GM18873 (cell line): ENCODE data around the gene PTPRM.

Experiments
- ATAC-seq: cut with Tn5 transposase; IDR thresholded peaks from one replicate; pipeline ENCODE4 v1.9.1; 2021; ENCODE audit warnings: mild to moderate bottlenecking, moderate library complexity, moderate number of reproducible peaks; ENCODE audit not compliant: unreplicated experiment, low FRiP score

The PTPRM gene

DNA sequence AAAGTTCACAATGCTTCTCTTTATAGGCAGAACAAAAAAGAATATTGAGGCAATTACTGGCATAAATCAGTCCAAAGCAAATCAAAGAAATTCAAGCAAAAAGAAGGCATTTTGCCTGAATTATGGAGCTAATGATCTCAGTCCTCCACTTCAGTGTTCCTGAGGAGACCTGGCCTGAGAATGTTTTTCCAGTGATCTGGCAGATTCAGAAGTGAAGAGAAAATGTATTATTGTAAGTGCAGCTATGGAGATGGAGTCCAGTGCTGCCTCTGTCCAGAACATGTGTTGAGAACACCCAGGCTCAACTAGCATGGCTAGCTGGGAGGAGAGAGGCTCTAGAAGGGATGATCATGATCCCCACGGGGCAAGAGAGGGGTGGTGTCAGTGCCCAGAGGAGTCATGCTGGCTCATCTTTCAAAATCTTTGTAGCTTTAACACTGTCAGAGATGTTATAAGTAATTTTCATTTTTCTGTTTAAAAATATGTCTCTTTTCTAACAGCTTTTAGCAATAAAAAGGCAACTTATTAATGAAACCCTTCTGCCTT lies 675.1 kb downstream of the PTPRM start:
- ATAC-seq, result no peak

DNA sequence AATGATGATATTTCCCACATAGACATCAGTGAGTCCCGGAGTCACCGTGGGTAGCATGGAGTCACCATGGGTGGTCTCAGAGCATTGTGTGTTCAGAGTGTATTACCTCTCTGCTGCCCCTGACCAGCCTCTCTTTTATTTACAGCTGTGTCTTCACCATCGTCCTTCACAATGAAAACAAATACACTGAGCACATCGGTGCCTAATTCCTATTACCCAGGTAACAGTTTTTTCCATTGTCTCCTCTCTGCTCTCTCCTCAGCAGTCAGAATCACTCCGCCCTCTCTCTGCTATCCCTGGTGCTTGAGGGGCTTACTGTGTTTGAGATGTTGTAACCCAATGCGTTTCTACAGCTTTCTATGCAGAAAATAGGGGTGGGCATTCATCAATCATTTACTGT lies 680.6 kb downstream of the PTPRM start:
- no peak for ATAC-seq

DNA sequence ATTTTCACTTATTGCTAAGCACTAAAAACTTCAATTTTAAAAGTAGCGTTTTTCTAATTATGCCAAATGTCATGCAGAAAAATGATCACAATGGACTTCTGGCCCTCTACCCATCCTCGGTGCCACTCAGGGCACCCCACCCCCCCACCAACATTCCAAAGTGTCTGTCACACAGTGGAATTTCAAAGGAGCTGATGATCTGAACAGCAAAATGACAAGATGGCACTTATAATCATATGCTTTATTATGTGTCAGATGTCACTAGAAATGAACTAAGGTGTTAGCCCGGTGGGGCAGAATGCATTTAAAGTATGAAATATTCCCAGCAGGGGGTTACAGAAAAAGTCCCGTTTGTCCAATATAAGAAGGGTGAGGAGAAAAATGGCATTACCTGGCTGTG lies 681.5 kb downstream of the PTPRM start:
- no peak for ATAC-seq

DNA sequence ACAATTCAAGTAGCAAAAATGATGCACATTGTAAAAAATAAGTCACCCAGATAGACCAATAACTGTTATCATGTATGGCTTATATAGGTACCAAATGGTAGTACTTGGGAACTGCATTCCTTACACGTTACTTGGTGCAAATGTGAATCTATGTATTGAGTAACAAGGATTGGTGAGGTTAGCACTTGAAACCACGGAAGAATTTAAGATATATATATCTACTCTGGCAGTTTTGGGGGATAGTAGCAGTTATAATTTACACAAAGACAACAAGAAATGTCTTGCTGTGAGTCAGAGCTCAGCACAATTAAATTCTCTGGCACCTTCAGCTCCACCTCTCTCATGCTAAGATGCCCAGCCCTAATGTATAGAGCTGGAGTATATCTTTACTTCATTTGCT lies 682.7 kb downstream of the PTPRM start:
- no peak for ATAC-seq

DNA sequence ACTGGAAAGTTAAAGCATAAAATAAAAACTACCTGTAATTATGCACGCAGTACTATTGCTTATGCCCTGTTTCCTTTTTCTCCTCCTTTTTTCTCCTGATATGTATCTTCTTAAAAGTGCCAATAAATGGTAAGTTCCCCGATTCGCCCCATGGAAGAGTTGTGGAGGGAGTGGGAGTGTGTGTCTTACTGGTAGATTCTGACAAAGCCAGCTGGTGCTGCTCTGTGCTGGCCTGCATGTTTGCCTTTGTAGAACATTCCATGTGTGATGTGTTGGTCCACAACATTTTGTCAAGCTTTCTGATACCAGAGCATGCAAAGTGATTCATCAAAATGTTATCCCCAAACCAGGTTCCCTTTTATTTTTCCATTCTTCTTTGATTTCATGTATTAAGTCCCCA lies 685.3 kb downstream of the PTPRM start:
- ATAC-seq, result no peak

DNA sequence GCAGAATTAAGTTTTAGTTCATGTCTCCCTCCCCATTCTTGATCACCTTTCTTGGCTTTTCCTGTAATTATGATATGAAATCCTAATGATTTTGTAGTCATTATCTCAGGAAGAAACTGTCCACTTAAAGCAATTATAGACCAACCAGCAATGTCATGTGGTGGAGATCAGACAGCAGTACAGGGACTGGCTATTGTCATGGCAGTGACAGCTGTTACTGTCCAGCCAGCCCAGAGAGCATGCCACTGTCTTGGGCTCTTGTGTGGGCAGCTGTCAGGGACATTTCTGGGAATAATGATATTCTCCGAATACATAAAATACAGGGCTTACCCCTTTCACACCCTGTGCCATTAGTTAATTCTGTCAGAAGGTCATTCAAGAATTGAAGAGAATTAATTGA lies 686.8 kb downstream of the PTPRM start:
- no peak for ATAC-seq

DNA sequence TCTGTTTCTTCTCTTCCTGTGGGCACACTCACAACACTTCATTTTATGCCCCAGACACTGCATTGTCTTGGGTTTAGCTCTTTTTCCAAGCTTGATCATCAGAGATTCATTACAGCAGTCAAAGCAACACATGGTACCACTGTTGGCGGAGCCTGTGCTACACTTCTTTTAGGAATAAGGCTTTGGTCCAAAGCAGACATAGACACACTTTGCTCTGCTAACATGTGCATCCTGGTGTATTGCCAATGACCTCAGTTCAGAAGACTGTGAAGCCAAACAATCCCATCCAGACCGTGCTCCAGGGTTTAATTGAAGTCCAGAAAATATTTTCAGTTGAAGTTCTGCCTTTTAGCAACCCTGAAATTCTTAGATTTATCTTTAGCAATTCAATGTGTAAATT lies 687.5 kb downstream of the PTPRM start:
- no peak for ATAC-seq

DNA sequence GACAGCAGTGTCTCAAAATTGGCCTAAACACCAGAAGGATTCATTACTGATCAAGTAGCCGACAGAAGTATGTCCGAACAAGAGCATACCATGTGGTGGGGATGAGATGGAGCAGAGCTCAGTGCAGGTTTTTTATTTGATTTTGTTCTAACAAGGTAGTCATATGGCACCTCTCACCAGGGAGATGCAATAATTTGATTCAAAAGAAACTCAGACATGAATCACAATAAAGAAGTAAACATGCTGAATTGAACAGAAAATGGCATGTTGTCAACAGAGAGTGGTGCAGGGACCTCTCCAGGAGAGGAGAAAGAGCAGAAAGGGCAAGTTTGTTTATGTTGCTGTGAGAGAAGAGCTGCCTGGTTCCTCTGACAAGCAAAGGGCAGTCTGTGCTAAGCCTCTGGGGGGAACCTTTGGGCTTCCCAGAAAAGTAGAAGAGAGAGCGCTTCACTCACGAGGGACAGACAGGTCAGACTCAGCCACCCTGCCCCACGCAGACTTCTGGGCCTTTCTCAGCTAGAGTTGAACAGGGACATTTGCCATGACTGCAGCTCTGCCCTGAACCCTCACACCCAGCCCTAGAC lies 690.8 kb downstream of the PTPRM start:
- ATAC-seq, result no peak

DNA sequence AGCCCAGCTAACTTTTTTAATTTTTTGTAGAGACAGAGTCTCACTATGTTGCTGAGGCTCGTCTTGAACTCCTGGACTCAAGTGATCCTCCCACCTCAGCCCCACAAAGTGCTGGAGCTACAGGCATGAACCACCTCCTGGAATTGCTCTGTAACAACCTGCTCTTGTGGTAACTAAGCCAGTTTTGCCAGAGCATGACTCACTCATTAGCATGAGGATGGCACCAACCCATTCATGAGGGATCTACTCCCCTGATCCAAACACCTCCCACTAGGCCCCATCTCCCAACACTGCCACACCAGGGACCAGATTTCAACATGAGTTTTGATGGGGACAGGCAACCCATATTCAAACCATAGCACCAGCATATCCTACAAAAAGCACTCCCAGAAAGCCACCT lies 693.2 kb downstream of the PTPRM start:
- no peak for ATAC-seq

DNA sequence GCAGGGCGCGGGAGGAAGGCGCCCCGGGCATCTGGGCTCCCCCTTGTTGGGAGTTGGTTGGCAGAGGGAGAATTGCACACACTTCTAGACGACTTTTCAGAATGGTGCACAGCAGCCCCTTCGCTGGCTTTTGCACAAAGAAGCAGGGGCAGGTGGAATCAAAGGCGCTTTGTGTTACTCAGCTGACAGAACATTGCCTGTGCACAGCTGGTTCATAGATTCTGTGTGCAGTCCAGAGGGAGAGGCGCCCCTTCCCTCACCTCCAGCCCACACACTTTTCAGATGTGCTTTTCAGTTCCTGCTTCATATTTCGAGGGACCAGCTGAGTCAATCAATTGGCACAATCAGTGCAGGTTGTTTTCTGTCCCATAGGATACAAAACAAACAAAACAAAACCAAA lies 693.7 kb downstream of the PTPRM start:
- no peak for ATAC-seq

DNA sequence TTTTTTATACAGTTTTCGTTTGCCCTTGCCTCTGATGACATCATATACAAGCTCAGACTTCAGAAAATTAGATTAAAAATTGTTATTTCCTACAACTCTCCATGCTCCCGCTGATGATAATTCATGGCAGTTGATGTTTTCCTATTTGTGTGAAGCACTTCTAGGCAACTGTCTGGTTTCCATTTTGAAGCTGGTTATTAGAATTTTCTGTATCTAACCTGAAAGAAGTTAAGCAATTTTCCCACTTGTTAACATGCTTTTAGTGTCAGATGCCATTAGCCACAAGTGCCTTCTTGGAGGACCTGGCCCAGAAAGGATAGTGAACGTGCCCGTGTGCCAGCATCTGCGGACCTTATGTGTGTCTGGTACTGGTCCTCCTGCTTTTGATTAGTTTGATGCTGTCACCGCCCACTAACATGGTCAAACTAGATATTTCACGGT lies 694.6 kb downstream of the PTPRM start:
- ATAC-seq, result no peak

DNA sequence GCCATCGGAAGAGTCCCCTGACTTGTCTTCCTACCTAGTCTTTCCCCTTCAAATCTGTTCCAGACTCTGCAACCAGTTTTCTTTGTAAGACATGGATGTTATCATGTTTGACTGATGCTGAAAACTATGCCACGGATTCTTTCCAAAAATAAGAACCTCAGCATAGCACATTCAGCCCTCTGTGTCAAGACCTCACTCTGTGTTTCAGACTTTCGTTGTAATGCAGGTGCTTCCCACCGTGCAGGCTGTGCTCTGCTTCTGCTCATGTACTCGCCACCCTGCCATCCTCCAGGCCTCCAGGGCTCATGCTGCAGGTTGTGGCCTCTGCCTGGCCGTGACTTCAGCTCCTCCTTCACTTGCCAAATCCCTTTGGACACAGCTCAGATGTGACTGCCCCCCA lies 695.1 kb downstream of the PTPRM start:
- no peak for ATAC-seq

DNA sequence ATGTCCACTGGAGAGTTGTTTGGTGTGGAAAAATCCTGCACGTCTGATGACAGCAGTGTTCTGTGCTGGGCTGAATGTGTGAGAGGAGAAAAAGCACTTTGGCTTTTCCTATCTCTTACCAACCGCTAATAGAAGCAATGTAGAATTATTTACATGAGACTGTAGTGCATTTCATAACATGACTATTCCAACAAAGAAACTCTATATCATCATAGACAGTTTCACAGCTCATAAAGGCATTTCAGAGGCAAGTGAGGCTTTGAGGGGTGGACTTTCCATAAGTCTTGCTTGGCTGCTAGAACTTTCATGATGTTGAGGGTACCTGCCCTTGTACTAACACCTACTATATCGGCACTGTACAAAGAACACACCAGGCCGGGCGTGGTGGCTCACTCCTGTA lies 697.0 kb downstream of the PTPRM start:
- no peak for ATAC-seq

DNA sequence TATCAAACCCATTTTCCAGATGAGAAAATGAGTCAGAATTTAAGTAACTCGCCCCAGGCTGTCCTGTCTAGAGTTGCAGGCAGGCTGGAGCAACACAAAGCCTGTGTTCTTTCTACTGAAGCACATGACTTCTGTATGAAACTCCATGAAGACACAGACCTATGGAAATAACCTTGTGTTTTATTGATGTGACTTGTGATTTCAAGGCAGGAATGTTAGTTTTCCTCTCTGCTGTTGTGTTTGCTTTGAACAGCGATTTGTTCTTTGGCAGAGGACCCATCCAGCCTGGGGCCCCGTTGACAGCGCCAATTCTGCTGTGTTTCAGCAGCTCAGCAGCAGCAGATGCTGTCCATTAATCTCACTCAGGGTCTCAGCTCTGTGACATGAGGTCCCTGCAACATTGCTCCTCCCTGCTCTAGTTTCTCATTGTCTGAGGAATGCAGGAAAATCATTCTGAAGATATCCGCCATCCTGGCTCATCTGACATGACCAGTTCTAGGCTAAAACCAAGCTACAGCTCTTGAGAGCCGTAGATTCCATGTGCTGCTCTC lies 697.8 kb downstream of the PTPRM start:
- ATAC-seq, result no peak

DNA sequence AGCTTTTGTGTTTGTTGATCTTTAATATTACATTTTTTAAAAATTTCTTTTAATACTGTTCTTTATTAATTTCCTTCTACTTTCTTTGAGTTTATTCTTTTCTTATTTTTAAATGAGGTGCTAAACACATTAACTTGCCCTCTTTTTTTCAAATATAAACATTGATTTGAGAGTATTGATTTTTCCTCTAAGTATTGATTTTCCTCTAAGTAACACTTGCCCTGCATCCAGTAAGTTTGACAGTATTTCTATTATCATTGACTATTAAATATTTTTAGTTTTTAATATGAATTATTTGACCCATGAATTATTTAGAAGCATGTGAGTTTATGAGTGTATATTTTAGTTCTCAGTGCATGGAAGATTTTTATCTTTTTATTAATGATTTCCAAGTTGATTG lies 705.1 kb downstream of the PTPRM start:
- ATAC-seq, result no peak

DNA sequence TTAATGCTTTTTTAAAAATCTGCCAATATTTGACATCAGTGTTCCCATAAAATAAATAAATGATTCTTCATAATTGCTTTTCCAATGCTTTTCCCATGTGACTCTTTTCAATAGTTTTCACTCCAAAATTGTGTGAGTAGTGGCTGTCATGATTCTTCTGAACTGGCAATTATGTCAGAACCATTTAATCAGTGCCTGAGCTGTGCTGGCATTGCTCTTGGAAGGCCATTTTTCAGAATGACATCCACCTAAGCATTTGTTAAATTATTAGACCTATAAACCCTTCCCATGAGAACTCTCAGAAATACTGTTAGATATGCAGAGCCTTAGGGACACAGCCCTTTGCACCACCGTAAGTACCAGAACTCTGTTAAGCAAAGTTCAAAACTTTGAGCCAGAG lies 707.3 kb downstream of the PTPRM start:
- no peak for ATAC-seq

DNA sequence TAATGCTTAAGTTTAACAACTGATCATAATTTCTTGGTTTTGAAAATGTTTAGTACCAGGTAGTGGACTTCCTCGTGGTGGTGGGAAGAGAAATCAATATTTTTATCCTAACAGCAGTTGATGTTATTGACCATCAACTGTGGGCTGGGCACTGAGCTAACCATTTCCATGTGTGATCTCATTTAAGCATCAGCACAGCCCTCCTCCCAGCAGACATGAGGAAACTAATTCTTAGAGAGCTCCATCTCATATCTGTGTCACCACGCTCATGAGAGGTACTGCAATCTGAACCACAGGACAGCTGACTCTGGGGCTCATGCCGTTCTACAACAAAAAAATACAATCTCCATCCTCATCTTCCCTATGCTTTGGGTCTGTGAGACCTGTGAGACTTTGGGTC lies 709.3 kb downstream of the PTPRM start:
- no peak for ATAC-seq

DNA sequence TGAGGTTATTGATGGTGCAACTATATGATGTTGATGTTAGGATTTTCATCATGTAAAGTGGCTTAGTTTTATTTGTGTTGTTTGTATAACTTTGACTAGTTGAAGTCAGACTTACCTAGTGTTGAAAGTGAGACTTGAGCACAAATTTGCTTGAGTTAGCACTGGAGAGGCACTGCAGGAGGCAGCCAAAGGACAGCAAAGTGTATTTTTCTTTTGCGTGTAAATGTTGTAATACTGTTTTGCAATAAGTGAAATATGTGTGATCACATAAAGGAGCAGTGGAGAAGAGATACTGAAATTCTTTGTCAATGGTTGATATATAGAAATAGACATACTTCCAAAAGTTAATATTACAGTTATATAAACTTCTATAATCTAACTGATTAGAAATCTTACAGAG lies 710.2 kb downstream of the PTPRM start:
- no peak for ATAC-seq

DNA sequence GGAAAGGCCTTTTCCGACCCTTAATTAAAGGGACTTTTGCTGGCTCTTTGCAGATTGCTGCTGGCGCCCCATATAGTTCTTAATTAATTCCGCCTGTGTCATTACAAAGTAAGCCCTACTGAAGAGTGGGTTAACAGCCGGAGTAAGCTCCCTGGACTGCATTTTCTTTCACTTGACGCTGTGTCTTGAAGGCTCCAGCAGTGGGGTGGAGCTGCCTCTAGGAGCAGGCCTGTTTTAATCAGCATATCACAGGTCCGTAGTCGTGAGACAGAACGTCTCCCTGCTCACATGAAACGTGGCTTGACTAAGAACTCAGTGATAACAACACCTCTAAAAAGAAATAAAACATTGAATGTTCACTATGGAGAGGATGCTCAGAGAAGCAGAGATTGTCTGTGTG lies 712.2 kb downstream of the PTPRM start:
- ATAC-seq, result no peak

DNA sequence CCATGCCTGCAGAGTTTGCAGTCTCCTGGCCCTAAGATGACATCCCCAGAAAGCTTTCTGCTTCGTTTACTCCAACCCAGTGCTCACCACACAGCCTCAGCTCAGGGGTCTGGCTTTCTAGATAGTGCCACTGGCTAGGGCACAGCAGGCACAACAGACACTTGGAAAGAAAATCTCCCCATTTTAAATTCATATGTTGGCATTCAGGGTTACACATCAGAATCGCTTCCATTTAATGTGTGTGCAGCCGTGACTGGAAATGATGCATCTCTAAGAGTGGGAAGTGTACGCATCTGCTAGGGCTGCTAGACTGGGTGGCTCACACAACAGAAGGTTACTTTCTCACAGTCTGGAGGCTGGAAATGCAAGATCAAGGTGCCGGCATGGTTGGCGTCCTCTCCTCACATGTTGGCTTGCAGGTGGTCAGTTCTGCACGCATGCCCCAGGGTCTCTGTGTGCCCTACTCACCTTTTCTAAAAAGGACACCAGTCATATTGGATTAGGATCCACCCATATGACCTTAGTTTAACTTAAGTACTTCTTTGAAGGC lies 712.7 kb downstream of the PTPRM start:
- ATAC-seq, result no peak

DNA sequence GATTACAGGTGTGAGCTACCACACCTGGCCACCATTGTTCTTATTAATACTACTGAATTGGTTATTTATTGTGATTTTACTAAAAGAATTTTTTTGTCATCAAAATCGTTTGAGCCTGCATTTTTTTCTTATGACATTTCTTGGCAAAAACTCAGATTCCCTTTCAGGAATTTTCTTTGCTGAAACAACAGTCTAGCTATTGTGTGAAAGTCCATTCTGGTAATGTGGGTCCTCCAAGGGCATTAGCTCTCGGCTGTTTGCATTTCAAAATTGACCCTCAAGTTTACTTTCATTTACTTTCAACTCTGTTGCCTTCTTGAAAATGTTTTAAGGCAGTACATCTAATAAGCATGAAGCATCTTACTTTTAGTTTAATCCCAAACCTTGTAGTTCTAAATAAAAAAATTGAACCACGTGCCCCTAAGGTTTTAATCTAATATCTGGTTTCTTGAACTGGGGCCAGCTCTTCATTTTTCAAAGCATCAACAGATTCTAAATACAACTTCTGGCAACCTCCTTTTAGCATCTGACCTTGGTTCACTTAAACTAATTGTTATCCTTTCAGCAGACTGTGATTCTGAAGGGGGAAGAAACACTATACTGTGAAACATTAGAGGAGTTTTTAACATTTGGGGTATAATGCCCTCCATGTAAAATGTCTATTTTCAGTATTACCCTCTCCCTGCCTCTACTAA lies 716.9 kb downstream of the PTPRM start:
- ATAC-seq, result no peak

DNA sequence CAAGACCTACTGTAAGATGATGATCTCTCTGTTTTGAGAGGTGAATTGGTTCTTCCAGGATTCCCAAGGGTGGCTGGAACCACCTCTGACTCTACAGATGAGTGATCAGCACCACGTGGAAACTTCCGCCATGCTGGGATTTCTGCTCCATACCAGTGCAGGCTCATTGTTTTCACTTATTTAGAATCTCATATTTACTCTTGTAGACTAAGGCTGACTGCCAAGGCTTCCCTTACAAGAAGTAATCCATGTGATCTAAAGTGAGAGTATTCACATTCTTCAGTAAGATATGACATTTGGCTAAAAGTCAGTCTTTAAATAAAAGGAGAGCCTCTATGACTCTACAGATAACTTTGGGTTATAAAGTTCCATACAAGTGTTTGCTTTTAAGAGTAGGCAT lies 719.2 kb downstream of the PTPRM start:
- ATAC-seq, result no peak
